Muscle layer of duodenum (tissue), 2 donors: ENCODE measurements around the gene BNIP3.

Experiments
- H3K27ac ChIP-seq: one replicate; pipeline ENCODE4 v1.7.0; 2013; ENCODE audit warnings: mild to moderate bottlenecking, low read length
- H3K27me3 ChIP-seq: one replicate; pipeline ENCODE4 v1.7.0; 2013; ENCODE audit warnings: low read depth, mild to moderate bottlenecking, control low read depth, low read length
- H3K36me3 ChIP-seq, 2 donors: one replicate each; pipeline ENCODE4 v1.7.0; 2013; ENCODE audit warnings: low read length in 2 of 2, control low read depth in 1 of 2, mild to moderate bottlenecking in 1 of 2; ENCODE audit not compliant: insufficient read depth in 2 of 2, control insufficient read depth in 1 of 2
- H3K4me1 ChIP-seq, 2 donors: one replicate each; pipeline ENCODE4 v1.7.0; 2013; ENCODE audit warnings: low read length in 2 of 2, mild to moderate bottlenecking in 2 of 2, control low read depth in 1 of 2, moderate library complexity in 1 of 2; ENCODE audit not compliant: insufficient read depth in 2 of 2, control insufficient read depth in 1 of 2
- H3K4me3 ChIP-seq, 2 donors: one replicate each; pipeline ENCODE4 v1.7.0; 2013; ENCODE audit warnings: low read length in 2 of 2, low read depth in 1 of 2, mild to moderate bottlenecking in 1 of 2
- H3K9me3 ChIP-seq, 2 donors: one replicate each; pipeline ENCODE4 v1.7.0; 2013; ENCODE audit warnings: low read length in 2 of 2, control low read depth in 1 of 2, mild to moderate bottlenecking in 1 of 2; ENCODE audit not compliant: control insufficient read depth in 1 of 2
- donor health status: healthy.

BNIP3 gene

DNA sequence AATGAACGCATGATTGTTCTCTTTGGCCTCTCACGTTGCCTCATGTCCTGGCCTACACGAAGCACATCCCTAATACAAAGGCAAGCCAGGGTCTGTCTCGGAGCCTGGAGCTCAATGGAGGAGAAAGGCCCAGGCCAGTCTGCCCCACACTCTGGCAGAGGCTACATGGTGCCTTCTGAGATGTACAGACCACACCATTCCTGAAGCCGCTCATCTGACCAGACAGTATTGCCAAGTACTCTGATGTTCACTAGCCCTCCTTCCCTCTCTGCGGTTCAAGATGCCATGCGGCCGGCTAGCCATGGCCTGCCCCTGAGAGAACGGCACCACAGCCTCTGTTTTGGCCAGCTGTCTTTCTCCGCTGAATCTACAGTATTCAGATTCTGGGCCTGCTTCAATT is 5.9 kb downstream of the BNIP3 start:
- H3K4me3 ChIP-seq = no peak overlapping the region
- H3K27ac ChIP-seq = no peak overlapping the region
- no peaks in the 10 kb centered on the region for H3K9me3 ChIP-seq
- no peaks in the 10 kb centered on the region for H3K27me3 ChIP-seq
- peaks cover 0 to 6% of the 10 kb centered on the region in 2 donors for H3K36me3 ChIP-seq
- peaks cover 0 to 17% of the 10 kb centered on the region in 2 donors for H3K4me1 ChIP-seq

DNA sequence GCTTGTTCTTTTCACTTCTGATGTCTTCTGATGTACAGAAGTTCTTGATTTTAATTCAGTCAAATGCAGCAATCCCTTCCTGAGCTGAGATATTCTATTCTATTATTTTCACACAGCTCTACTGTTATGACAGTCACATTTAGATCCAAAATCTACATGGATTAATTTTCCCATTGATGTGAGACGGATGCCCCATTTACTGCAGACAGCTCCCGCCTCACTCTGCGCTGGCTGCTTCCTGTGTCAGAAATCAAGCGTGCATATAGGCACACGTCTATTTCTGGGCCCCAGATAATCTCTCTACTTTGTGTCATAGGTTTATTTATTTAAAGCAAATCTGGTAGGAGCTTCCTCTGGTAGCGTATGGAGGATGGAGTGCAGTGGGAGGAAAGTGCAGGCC is 6.7 kb downstream of the BNIP3 start:
- no peaks in the 10 kb centered on the region for H3K27me3 ChIP-seq
- peaks cover 0 to 14% of the 10 kb centered on the region in 2 donors for H3K36me3 ChIP-seq
- H3K9me3 ChIP-seq = no peaks in the 10 kb centered on the region
- H3K4me3 ChIP-seq = no peak overlapping the region
- H3K4me1 ChIP-seq = peaks cover 0 to 10% of the 10 kb centered on the region in 2 donors
- no peak overlapping the region for H3K27ac ChIP-seq

- no peaks in the 10 kb centered on the region for H3K27me3 ChIP-seq
- H3K27ac ChIP-seq = no peak overlapping the region
- H3K4me3 ChIP-seq = no peak overlapping the region
- H3K4me1 ChIP-seq = peaks cover 0 to 2% of the 10 kb centered on the region in 2 donors
- no peaks in the 10 kb centered on the region for H3K9me3 ChIP-seq
- H3K36me3 ChIP-seq = peaks cover 0 to 21% of the 10 kb centered on the region in 2 donors
Observed at GRCh38 chr10:131974034-131974817, 7.5 kb downstream of the BNIP3 start.

DNA sequence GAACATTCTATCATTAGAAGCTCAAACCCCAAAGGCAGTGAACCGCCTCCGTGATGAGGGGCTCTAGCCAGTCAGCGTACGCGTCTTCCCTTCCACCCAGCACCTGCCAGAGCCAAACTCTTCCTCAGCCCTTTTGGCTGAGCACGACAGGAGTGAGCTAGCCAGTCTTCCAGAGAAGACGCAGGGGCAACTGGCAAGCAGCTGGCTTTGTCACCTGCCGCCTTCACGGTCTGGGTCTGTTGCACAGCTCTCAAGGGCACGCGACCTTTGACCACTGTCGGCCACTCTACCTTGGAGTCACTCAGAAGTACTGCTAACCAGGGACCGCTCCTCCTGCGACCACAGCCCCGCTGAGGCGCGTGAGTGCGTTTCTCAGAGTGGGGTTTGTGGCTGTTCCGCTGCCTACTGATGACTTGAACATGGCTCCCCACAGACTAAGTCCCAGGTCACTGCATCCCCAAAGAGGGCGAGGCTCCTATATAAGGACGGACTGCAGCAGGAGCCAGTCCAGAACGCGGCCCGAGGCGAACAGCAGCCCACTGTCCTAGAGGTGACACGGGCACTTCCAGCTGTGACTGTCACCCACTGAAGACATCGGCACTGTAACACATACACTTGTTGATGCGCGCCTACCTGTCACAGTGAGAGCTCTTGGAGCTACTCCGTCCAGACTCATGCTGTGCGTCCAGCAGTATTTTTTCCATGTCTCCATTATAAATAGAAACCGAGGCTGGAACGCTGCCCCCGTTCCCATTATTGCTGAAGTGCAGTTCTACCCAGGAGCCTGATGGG is 8.4 kb downstream of the BNIP3 start:
- Histone ChIP-seq H3K36me3 (peaks cover 0 to 30% of the 10 kb centered on the region in 2 donors), H3K4me3 (no peak overlapping the region), H3K27ac (no peak overlapping the region), H3K9me3 (no peaks in the 10 kb centered on the region), H3K4me1 (no peaks in the 10 kb centered on the region), H3K27me3 (no peaks in the 10 kb centered on the region)

DNA sequence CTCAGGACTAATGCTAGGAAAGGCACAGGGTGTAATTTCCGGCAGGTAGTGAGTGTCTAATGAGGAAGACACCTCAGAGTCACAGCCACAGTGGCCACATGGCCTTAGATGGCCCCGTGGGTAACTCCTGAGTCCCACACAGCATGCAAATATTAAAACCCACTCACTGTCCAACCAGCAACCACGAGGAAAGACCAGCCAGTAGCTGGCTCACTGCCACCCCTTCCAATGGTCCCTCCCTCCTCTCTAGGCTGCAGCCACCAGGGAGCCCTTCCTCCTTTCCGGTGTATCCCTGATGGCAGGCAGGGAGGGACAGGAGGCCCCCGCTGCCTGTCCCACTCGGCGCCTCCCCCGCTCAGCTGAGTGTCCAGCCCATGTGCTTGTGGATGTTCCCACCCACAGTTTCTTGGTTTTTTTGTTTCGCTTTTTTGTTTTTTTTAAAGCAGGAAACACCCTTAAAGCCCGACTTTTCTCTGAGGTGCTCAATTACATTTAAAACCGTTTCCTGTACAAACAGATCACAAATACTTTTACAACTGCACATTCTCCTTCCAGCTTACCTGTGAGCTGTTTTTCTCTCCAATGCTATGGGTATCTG is 9.2 kb downstream of the BNIP3 start:
- Histone ChIP-seq H3K27ac (no peak overlapping the region), H3K9me3 (no peaks in the 10 kb centered on the region), H3K4me3 (no peak overlapping the region), H3K4me1 (no peaks in the 10 kb centered on the region), H3K36me3 (peaks cover 0 to 30% of the 10 kb centered on the region in 2 donors), H3K27me3 (no peaks in the 10 kb centered on the region)

GRCh38 chr10:131971591-131971990 is 10.1 kb downstream of the BNIP3 start:
- H3K9me3 ChIP-seq = no peaks in the 10 kb centered on the region
- no peaks in the 10 kb centered on the region for H3K4me1 ChIP-seq
- peaks cover 0 to 38% of the 10 kb centered on the region in 2 donors for H3K36me3 ChIP-seq
- no peak overlapping the region for H3K4me3 ChIP-seq
- no peaks in the 10 kb centered on the region for H3K27me3 ChIP-seq
- H3K27ac ChIP-seq = no peak overlapping the region

- Histone ChIP-seq H3K27me3 (no peaks in the 10 kb centered on the region), H3K36me3 (peaks cover 1 to 44% of the 10 kb centered on the region in 2 donors), H3K4me3 (no peak overlapping the region), H3K27ac (no peak overlapping the region), H3K9me3 (no peaks in the 10 kb centered on the region), H3K4me1 (no peaks in the 10 kb centered on the region)
Observed at GRCh38 chr10:131970946-131971345, 10.8 kb downstream of the BNIP3 start.

GRCh38 chr10:131968949-131969348 is 12.8 kb downstream of the BNIP3 start:
- Histone ChIP-seq H3K4me3 (no peak overlapping the region), H3K27ac (no peak overlapping the region), H3K4me1 (no peaks in the 10 kb centered on the region), H3K36me3 (peaks cover 5 to 49% of the 10 kb centered on the region in 2 donors), H3K9me3 (no peaks in the 10 kb centered on the region), H3K27me3 (no peaks in the 10 kb centered on the region)

DNA sequence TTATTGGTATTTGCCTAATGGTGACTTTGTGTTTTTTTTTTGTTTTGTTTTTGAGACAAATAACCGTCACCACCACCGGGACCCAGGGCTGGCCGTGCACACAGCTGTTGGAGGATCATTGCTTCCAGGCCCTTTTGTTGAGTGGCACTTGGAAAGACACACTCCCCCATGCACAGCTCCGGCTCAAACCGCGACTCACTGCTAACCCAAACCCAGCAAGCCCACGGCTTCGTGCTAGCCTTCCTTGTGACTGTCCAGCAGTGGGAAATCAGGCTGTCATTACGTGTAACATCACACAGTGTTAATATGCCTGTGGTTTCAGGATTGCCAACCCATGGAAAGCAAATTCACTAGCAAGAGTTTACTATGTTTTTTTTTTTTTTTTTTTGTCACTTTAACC is 17.4 kb downstream of the BNIP3 start:
- Histone ChIP-seq H3K36me3 (peaks cover 10 to 39% of the 10 kb centered on the region in 2 donors), H3K27ac (no peak overlapping the region), H3K27me3 (no peaks in the 10 kb centered on the region), H3K9me3 (no peaks in the 10 kb centered on the region), H3K4me3 (no peak overlapping the region), H3K4me1 (no peaks in the 10 kb centered on the region)

DNA sequence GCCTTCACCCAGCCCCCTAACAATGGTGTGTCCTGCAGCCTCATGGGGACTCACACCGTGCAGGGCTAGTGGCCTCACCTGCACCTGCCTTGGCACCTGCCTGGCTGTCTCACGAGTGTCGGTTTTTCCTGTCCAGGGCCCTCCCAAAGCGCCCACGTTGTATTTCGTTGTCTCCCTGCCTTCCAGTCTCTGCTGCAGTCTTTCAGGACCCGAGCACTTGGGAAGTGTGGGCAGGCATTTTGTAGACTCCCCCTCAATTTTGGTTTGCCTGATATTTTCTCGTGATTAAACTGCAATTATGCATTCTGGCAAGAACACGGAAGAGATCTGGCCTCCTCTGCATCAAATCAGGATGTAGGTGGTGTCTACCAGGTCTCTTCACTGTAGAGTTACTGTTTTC is 17.9 kb downstream of the BNIP3 start:
- Histone ChIP-seq H3K36me3 (peaks cover 10 to 35% of the 10 kb centered on the region in 2 donors), H3K4me3 (no peak overlapping the region), H3K27me3 (no peaks in the 10 kb centered on the region), H3K27ac (no peak overlapping the region), H3K9me3 (no peaks in the 10 kb centered on the region), H3K4me1 (no peaks in the 10 kb centered on the region)

DNA sequence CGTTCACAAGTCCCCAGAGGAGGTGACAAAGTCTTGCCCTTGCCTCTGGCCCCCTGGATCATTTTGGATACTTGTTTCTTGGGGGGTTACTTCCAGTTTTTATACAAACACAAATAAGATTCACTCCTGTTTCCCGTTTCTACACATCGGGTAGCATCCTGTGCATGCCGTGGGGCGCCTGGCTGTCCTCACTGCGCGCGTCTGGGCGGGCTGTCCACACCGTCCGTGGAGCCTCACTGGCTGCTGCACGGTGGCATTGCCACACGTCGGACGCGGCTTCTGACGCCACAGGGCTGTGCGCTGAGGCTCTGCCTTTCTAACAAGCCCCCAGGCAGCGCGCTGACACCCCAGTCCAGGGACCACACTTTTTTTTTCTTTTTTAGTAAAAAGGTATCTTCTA is 18.4 kb downstream of the BNIP3 start:
- H3K27me3 ChIP-seq = no peaks in the 10 kb centered on the region
- no peak overlapping the region for H3K4me3 ChIP-seq
- no peaks in the 10 kb centered on the region for H3K9me3 ChIP-seq
- H3K36me3 ChIP-seq = peaks cover 10 to 33% of the 10 kb centered on the region in 2 donors
- H3K27ac ChIP-seq = no peak overlapping the region
- H3K4me1 ChIP-seq = no peaks in the 10 kb centered on the region
